C4-2B (cell line): ENCODE results near the gene DSG3.

ENCODE experiments used
- H3K27ac ChIP-seq: fragments of 450-650 bp; 2 replicates; pipeline ENCODE4 v1.5.1; 2017
- CTCF ChIP-seq: fragments of 450-650 bp; conservative IDR thresholded peaks from 2 replicates; pipeline ENCODE4 v1.5.1; 2017; ENCODE audit warnings: mild to moderate bottlenecking
- ZFX ChIP-seq: fragments of 450-650 bp; IDR thresholded peaks from 2 replicates; pipeline ENCODE4 v1.6.1; 2017

The DSG3 gene

GRCh38 chr18:31420524-31420923, 27.0 kb upstream of the DSG3 start:
- no peak overlapping the region for H3K27ac ChIP-seq
- TF ChIP-seq ZFX (no peak), CTCF (no peak)

- H3K27ac ChIP-seq = no peak overlapping the region
- TF ChIP-seq CTCF (peak; percentile 63), ZFX (no peak)
Observed at GRCh38 chr18:31424383-31424988, 23.1 kb upstream of the DSG3 start.

- no peak for TF ChIP-seq ZFX
- TF ChIP-seq CTCF = no peak
- H3K27ac ChIP-seq = no peak overlapping the region
Observed at GRCh38 chr18:31426021-31426420, 21.5 kb upstream of the DSG3 start.

GRCh38 chr18:31426871-31427406, 20.6 kb upstream of the DSG3 start:
- TF ChIP-seq ZFX (no peak), CTCF (no peak)
- no peak overlapping the region for H3K27ac ChIP-seq

- no peak overlapping the region for H3K27ac ChIP-seq
Observed at GRCh38 chr18:31428211-31428610, 19.3 kb upstream of the DSG3 start.

GRCh38 chr18:31429623-31430022, 17.9 kb upstream of the DSG3 start:
- no peak for TF ChIP-seq CTCF
- no peak for TF ChIP-seq ZFX
- H3K27ac ChIP-seq = no peak overlapping the region

More at GRCh38 chr18:31428211-31428610, 19.3 kb upstream of the DSG3 start:
- TF ChIP-seq CTCF (no peak), ZFX (no peak)

- H3K27ac ChIP-seq = no peak overlapping the region
- TF ChIP-seq CTCF (no peak), ZFX (no peak)
Observed at GRCh38 chr18:31430072-31430471, 17.5 kb upstream of the DSG3 start.
